ENCODE results near the gene SLC16A14.

GRCh38 chr2:230068016-230068650 is 591 bp downstream of the SLC16A14 start:
- no peak for TF ChIP-seq ZNF248 (tag by site-specific recombination; IDR thresholded peaks at IDR 0.05)
- no peak for TF ChIP-seq ZNF776 (tag by site-specific recombination; IDR thresholded peaks at IDR 0.05; ENCODE audit: borderline replicate concordance)
- no peak for TF ChIP-seq ZSCAN4 (tag by site-specific recombination; IDR thresholded peaks at IDR 0.05)
- TF ChIP-seq CTCF (tag by site-specific recombination; IDR thresholded peaks at IDR 0.05) = peak; percentile 87
- peak; percentile 40 for TF ChIP-seq ZNF335 (tag by site-specific recombination; conservative IDR thresholded peaks at IDR 0.05)
- TF ChIP-seq SP2 (tag by site-specific recombination; IDR thresholded peaks at IDR 0.05) = no peak
- no peak for TF ChIP-seq ZNF473 (tag by site-specific recombination; IDR thresholded peaks at IDR 0.05)
- no peak for TF ChIP-seq ZNF548 (tag by site-specific recombination; IDR thresholded peaks at IDR 0.05)

Measured in HEK293 (cell line).